GM12878 (cell line): Measurements from ENCODE around the gene AXL. TPM values are rescaled to one million over a fixed set of nuclear protein-coding genes. Genes with fewer than 3 reads are reported as not detected.

Source experiments
- CBFB ChIP-seq: IDR thresholded peaks from 2 replicates; pipeline ENCODE4 v1.6.1; 2016; ENCODE audit warnings: antibody characterized with exemption, low read depth
- CREB1 ChIP-seq: IDR thresholded peaks from 2 replicates; pipeline ENCODE4 v1.6.1; 2012; ENCODE audit warnings: low read depth, mild to moderate bottlenecking, inconsistent platforms
- DPF2 ChIP-seq: fragments of 450-650 bp; IDR thresholded peaks from 2 replicates; pipeline ENCODE4 v1.6.1; 2017; ENCODE audit warnings: mild to moderate bottlenecking
- E4F1 ChIP-seq: fragments of 450-650 bp; IDR thresholded peaks from 2 replicates; pipeline ENCODE4 v1.6.1; 2018; ENCODE audit warnings: borderline replicate concordance, mild to moderate bottlenecking; ENCODE audit not compliant: partially characterized antibody
- ETV6 ChIP-seq, 2 experiments: fragments of 450-650 bp in 1 of 2; IDR thresholded peaks in 1 of 2; conservative IDR thresholded peaks in 1 of 2; 2 replicates each; pipeline ENCODE4 v1.6.1; 2014; ENCODE audit warnings: antibody characterized with exemption in 1 of 2, borderline replicate concordance in 1 of 2, low read depth in 1 of 2, mild to moderate bottlenecking in 1 of 2, moderate library complexity in 1 of 2
- FOXK2 ChIP-seq: fragments of 450-650 bp; IDR thresholded peaks from 2 replicates; pipeline ENCODE4 v1.6.1; 2017; ENCODE audit warnings: mild to moderate bottlenecking, moderate library complexity
- KDM1A ChIP-seq: fragments of 200-600 bp; sonication (generic); IDR thresholded peaks from 2 replicates; pipeline ENCODE4 v1.6.1; 2016; ENCODE audit warnings: borderline replicate concordance
- MEF2B ChIP-seq: fragments of 450-650 bp; IDR thresholded peaks from 2 replicates; pipeline ENCODE4 v1.6.1; 2018; ENCODE audit warnings: mild to moderate bottlenecking, moderate library complexity; ENCODE audit not compliant: partially characterized antibody, poor library complexity, severe bottlenecking
- MLLT1 ChIP-seq: fragments of 450-650 bp; IDR thresholded peaks from 2 replicates; pipeline ENCODE4 v1.6.1; 2016; ENCODE audit warnings: mild to moderate bottlenecking
- NR2F1 ChIP-seq: fragments of 450-650 bp; conservative IDR thresholded peaks from 2 replicates; pipeline ENCODE4 v1.6.1; 2017; ENCODE audit warnings: mild to moderate bottlenecking
- RB1 ChIP-seq: fragments of 450-650 bp; formaldehyde crosslinking; IDR thresholded peaks from 2 replicates; pipeline ENCODE4 v1.6.1; 2017; ENCODE audit warnings: mild to moderate bottlenecking, borderline replicate concordance
- SMARCA5 ChIP-seq: fragments of 450-650 bp; IDR thresholded peaks from 2 replicates; pipeline ENCODE4 v1.6.1; 2017; ENCODE audit warnings: mild to moderate bottlenecking
- SREBF2 ChIP-seq: IDR thresholded peaks from 2 replicates; pipeline ENCODE4 v1.6.1; 2012; ENCODE audit warnings: mild to moderate bottlenecking, low read length
- STAT3 ChIP-seq: IDR thresholded peaks from 2 replicates; pipeline ENCODE4 v1.6.1; 2011; ENCODE audit warnings: low read depth, low read length, improper control_type of control experiment
- USF1 ChIP-seq: IDR thresholded peaks from 2 replicates; pipeline ENCODE4 v1.6.1; 2011; ENCODE audit warnings: borderline replicate concordance, low read depth, mild to moderate bottlenecking, moderate library complexity, mixed read lengths, low read length; ENCODE audit not compliant: insufficient read depth; ENCODE audit errors: extremely low read length
- ZBTB40 ChIP-seq: fragments of 450-650 bp; IDR thresholded peaks from 2 replicates; pipeline ENCODE4 v1.6.1; 2016; ENCODE audit warnings: mild to moderate bottlenecking, moderate library complexity, borderline replicate concordance
- polyA plus RNA-seq, 11 experiments: library from polyadenylated mRNA; depleted of rRNA in 4 of 11; unstranded in 6 of 11; stranded (reverse) in 5 of 11; fragments of >200 nt; fragmentation: Nextera tagmentation in 4 of 11; fragmentation: Illumina TruSeq in 1 of 11; extraction: Ambion mirVana in 4 of 11; extraction: Trizol in 1 of 11; gene quantifications; 1 replicate in 1 of 11; 2 replicates in 10 of 11; pipeline versions ENCODE4 v1.2.1 to v1.2.3, GENCODE V29; 2011 to 2016; ENCODE audit warnings: inconsistent platforms in 2 of 11, missing spikeins in 2 of 11, low read depth in 1 of 11
- total RNA-seq, 4 experiments: library from RNA; depleted of rRNA in 3 of 4; stranded (reverse); fragments of >200 nt in 3 of 4; fragmentation: Illumina TruSeq in 1 of 4; extraction: Trizol in 1 of 4; gene quantifications; 2 replicates each; pipeline versions ENCODE4 v1.2.1 to v1.2.3, GENCODE V29; 2013 to 2021

Gene AXL
- total and polyA plus RNA-seq, 10 of the 15 experiments (the other 5 are each of a cell fraction or from before 2014, with no cell fraction given) = under 0.01 to 0.33 (median 0.07) TPM; not detected in 4

- TF ChIP-seq E4F1 (no peak), ZBTB40 (peak; percentile 92), DPF2 (peak; percentile 88; the same call in 1 of the 2 replicates), MEF2B (peak; percentile 57), KDM1A (no peak), STAT3 (no peak), CREB1 (peak; percentile 90), MLLT1 (peak; percentile 87), USF1 (no peak), FOXK2 (no peak; the same call in 1 of the 2 replicates), SREBF2 (peak; percentile 82), RB1 (peak; percentile 90; the same call in 1 of the 2 replicates), NR2F1 (peak; percentile 60; the same call in 1 of the 2 replicates), ETV6 (conservative IDR thresholded peaks at IDR 0.05 in 1 of 2, IDR thresholded peaks at IDR 0.05 in 1 of 2; ENCODE audit: borderline replicate concordance in 1 of 2, low read depth in 1 of 2) (no peak), SMARCA5 (peak; percentile 86), CBFB (peak; percentile 53; the same call in 1 of the 2 replicates)
Observed at GRCh38 chr19:41263850-41264580, 45.0 kb downstream of the AXL start, which contains the start of gene HNRNPUL1 (continued).
